HepG2 (cell line): ENCODE data around the gene ABCB9. TPM values are rescaled to one million over a fixed set of nuclear protein-coding genes. Genes with fewer than 3 reads are reported as not detected.

ENCODE experiments used
- ATAD3A ChIP-seq: sonication (generic); formaldehyde crosslinking; IDR thresholded peaks from 2 replicates; pipeline ENCODE4 v1.4.0; 2020; ENCODE audit warnings: missing genetic modification reagents
- ATF7 ChIP-seq, 2 experiments: fragments of 450-650 bp in 1 of 2; sonication (generic) in 1 of 2; formaldehyde crosslinking in 1 of 2; IDR thresholded peaks; 2 replicates each; pipeline versions ENCODE4 v1.4.0 to v1.6.1; 2016 to 2020; ENCODE audit warnings: antibody characterized with exemption in 1 of 2, mild to moderate bottlenecking in 1 of 2, missing genetic modification reagents in 1 of 2
- GATAD2A ChIP-seq: IDR thresholded peaks from 2 replicates; pipeline ENCODE4 v1.6.1; 2016
- HDAC6 ChIP-seq: fragments of 200-600 bp; sonication (generic); IDR thresholded peaks from 2 replicates; pipeline ENCODE4 v1.7.0; 2017; ENCODE audit warnings: mild to moderate bottlenecking, antibody characterized with exemption, low read length, low read depth
- HNRNPL ChIP-seq: fragments of 200-400 bp; formaldehyde crosslinking; IDR thresholded peaks from 2 replicates; pipeline ENCODE4 v1.6.1; 2017; ENCODE audit warnings: mild to moderate bottlenecking, low read depth, low read length
- IKZF4 ChIP-seq: sonication (generic); formaldehyde crosslinking; IDR thresholded peaks from 2 replicates; pipeline ENCODE4 v1.5.1; 2020; ENCODE audit warnings: borderline replicate concordance, mild to moderate bottlenecking, low read depth, missing genetic modification reagents; ENCODE audit errors: not compliant biosample characterization
- MIER3 ChIP-seq: IDR thresholded peaks from 2 replicates; pipeline ENCODE4 v1.6.1; 2016; ENCODE audit warnings: missing compliant biosample characterization, borderline replicate concordance
- RNF2 ChIP-seq: fragments of 450-650 bp; conservative IDR thresholded peaks from 2 replicates; pipeline ENCODE4 v1.6.1; 2016; ENCODE audit warnings: low read depth
- SP1 ChIP-seq, 2 experiments: fragments of 450-650 bp in 1 of 2; sonication (generic) in 1 of 2; formaldehyde crosslinking in 1 of 2; IDR thresholded peaks; 2 replicates each; pipeline versions ENCODE4 v1.4.0 to v1.6.1; 2016 to 2020; ENCODE audit warnings: missing genetic modification reagents in 1 of 2
- SP140L ChIP-seq: sonication (generic); formaldehyde crosslinking; IDR thresholded peaks from 2 replicates; pipeline ENCODE4 v1.4.0; 2020; ENCODE audit warnings: missing genetic modification reagents, borderline replicate concordance
- TBX3 ChIP-seq: fragments of 450-650 bp; IDR thresholded peaks from 2 replicates; pipeline ENCODE4 v1.6.1; 2017; ENCODE audit warnings: antibody characterized with exemption, mild to moderate bottlenecking, inconsistent platforms, borderline replicate concordance
- THAP11 ChIP-seq: IDR thresholded peaks from 2 replicates; pipeline ENCODE4 v1.6.1; 2016; ENCODE audit warnings: missing biosample characterization, missing genetic modification reagents
- ZMYM4 ChIP-seq: sonication (generic); formaldehyde crosslinking; IDR thresholded peaks from 2 replicates; pipeline ENCODE4 v1.8.1; 2023; ENCODE audit warnings: mild to moderate bottlenecking, missing genetic modification reagents
- ZNF10 ChIP-seq: sonication (generic); formaldehyde crosslinking; IDR thresholded peaks from 2 replicates; pipeline ENCODE4 v1.4.0; 2020; ENCODE audit warnings: mild to moderate bottlenecking, low read depth, missing genetic modification reagents, borderline replicate concordance
- ZNF253 ChIP-seq: sonication (generic); formaldehyde crosslinking; IDR thresholded peaks from 2 replicates; pipeline ENCODE4 v1.8.0; 2022; ENCODE audit warnings: mild to moderate bottlenecking, missing genetic modification reagents, borderline replicate concordance
- ZNF354B ChIP-seq: sonication (generic); formaldehyde crosslinking; IDR thresholded peaks from 2 replicates; pipeline ENCODE4 v1.8.0; 2022; ENCODE audit warnings: mild to moderate bottlenecking, missing genetic modification reagents
- ZNF558 ChIP-seq: sonication (generic); formaldehyde crosslinking; IDR thresholded peaks from 2 replicates; pipeline ENCODE4 v1.9.0; 2022; ENCODE audit warnings: mild to moderate bottlenecking, missing genetic modification reagents, borderline replicate concordance
- ZNF564 ChIP-seq: sonication (generic); formaldehyde crosslinking; IDR thresholded peaks from 2 replicates; pipeline ENCODE4 v1.8.1; 2023; ENCODE audit warnings: mild to moderate bottlenecking, missing genetic modification reagents
- ZNF678 ChIP-seq: sonication (generic); formaldehyde crosslinking; IDR thresholded peaks from 2 replicates; pipeline ENCODE4 v1.4.0; 2020; ENCODE audit warnings: mild to moderate bottlenecking, missing genetic modification reagents
- ZNF703 ChIP-seq: sonication (generic); formaldehyde crosslinking; IDR thresholded peaks from 2 replicates; pipeline ENCODE4 v1.5.1; 2020; ENCODE audit warnings: missing genetic modification reagents, mild to moderate bottlenecking, moderate library complexity, borderline replicate concordance
- ZNF713 ChIP-seq: sonication (generic); formaldehyde crosslinking; IDR thresholded peaks from 2 replicates; pipeline ENCODE4 v1.4.0; 2020; ENCODE audit warnings: mild to moderate bottlenecking, missing genetic modification reagents
- ZNF776 ChIP-seq: sonication (generic); formaldehyde crosslinking; IDR thresholded peaks from 2 replicates; pipeline ENCODE4 v1.4.0; 2020; ENCODE audit warnings: mild to moderate bottlenecking, missing genetic modification reagents
- polyA plus RNA-seq, 8 experiments: library from polyadenylated mRNA; depleted of rRNA in 3 of 8; stranded (reverse) in 7 of 8; unstranded in 1 of 8; fragments of >200 nt; fragmentation: Illumina TruSeq in 4 of 8; extraction: Trizol in 4 of 8; gene quantifications; 2 replicates each; pipeline versions ENCODE4 v1.2.1 to v1.2.3, GENCODE V29; 2011 to 2016; ENCODE audit warnings: low read depth in 4 of 8, missing spikeins in 1 of 8, mixed read lengths in 1 of 8; ENCODE audit not compliant: insufficient read depth in 1 of 8
- total RNA-seq, 5 experiments: library from RNA; depleted of rRNA; stranded (reverse); fragments of >200 nt; fragmentation: Illumina TruSeq; extraction: Trizol; gene quantifications; 2 replicates each; pipeline ENCODE4 v1.2.3, GENCODE V29; 2016; ENCODE audit warnings: low read depth in 1 of 5
- TF ChIP-seq, protein P1 (sequence below): IDR thresholded peaks from 2 replicates; pipeline ENCODE4 v1.6.1; 2016; ENCODE audit warnings: low read depth, missing genetic modification reagents, missing compliant biosample characterization
- TF ChIP-seq, protein P2 (sequence below): sonication (generic); formaldehyde crosslinking; IDR thresholded peaks from 2 replicates; pipeline ENCODE4 v1.8.0; 2023; ENCODE audit warnings: mild to moderate bottlenecking, missing genetic modification reagents

ABCB9 gene
- total and polyA plus RNA-seq, 2 of the 13 experiments (the other 11 are each of a cell fraction or from before 2014, with no cell fraction given), result 5.1 to 6.0 TPM

DNA sequence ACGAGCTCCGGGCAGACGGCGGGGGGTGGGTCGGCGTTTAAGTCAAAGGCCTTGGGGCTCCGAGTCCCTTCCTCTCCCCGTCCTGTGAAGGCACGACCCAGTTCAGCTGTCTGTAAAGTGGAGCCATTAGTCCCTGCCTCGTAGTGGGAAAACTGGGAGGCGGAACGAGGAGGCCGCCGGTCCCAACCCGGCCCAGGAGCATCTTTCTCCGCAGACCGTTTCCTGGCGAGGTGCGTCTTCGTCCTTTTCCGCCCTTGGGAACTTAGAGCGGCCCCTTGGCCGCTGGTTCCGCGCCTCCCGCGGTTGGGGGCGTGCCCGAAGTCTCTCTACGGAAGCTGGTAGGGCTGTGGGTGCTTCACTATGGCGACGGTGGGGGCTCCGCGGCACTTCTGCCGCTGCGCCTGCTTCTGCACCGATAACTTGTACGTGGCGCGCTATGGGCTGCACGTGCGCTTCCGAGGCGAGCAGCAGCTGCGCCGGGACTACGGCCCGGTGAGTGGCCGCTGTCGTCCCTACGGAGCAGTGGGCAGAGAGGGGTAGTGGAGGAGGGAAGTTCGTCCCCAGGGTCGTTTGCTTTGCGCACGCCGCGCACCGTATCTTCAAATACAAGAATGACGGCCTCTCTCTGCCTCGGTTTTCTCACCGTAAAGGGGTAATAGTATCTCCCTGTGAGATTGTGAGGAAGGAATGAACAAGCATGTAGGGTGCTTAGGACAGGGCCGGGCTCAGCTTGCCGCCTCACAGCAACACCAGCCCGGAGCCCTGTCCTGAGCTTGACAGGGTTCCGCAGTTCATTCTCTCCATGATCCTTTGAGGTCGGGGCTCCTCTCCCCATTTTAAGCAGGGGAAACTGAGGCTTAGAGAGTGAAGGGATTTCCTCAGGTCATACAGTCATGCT, 8.9 kb upstream of the ABCB9 start, which contains the start of gene OGFOD2 (continued):
- TF ChIP-seq ZNF10 (CRISPR knock-in tag) (no peak), GATAD2A (CRISPR knock-in tag) (no peak), MIER3 (CRISPR knock-in tag) (no peak), IKZF4 (CRISPR knock-in tag) (no peak), ZNF564 (CRISPR knock-in tag) (0 out of 2 replicates have a peak, but pooled peaks have one; percentile 54), THAP11 (CRISPR knock-in tag) (no peak), SP140L (CRISPR knock-in tag) (no peak), ZNF558 (0 out of 2 replicates have a peak, but pooled peaks have one; percentile 73), HNRNPL (0 out of 2 replicates have a peak, but pooled peaks have one; percentile 19), HDAC6 (no peak), ATF7 (IDR thresholded peaks at IDR 0.05) (no peak), ATF7 (CRISPR knock-in tag; IDR thresholded peaks at IDR 0.05) (no peak), TBX3 (no peak), ZNF703 (CRISPR knock-in tag) (no peak; the same call in 1 of the 2 replicates), ZNF713 (CRISPR knock-in tag) (no peak), ZNF354B (no peak), ZNF253 (CRISPR knock-in tag) (no peak), ATAD3A (no peak), ZMYM4 (CRISPR knock-in tag) (no peak), ZNF776 (CRISPR knock-in tag) (peak; percentile 69), RNF2 (no peak), ZNF678 (no peak; the same call in 1 of the 2 replicates), SP1 (IDR thresholded peaks at IDR 0.05) (no peak), SP1 (CRISPR knock-in tag; IDR thresholded peaks at IDR 0.05) (peak; percentile 63)
- TF ChIP-seq, protein P1, sequence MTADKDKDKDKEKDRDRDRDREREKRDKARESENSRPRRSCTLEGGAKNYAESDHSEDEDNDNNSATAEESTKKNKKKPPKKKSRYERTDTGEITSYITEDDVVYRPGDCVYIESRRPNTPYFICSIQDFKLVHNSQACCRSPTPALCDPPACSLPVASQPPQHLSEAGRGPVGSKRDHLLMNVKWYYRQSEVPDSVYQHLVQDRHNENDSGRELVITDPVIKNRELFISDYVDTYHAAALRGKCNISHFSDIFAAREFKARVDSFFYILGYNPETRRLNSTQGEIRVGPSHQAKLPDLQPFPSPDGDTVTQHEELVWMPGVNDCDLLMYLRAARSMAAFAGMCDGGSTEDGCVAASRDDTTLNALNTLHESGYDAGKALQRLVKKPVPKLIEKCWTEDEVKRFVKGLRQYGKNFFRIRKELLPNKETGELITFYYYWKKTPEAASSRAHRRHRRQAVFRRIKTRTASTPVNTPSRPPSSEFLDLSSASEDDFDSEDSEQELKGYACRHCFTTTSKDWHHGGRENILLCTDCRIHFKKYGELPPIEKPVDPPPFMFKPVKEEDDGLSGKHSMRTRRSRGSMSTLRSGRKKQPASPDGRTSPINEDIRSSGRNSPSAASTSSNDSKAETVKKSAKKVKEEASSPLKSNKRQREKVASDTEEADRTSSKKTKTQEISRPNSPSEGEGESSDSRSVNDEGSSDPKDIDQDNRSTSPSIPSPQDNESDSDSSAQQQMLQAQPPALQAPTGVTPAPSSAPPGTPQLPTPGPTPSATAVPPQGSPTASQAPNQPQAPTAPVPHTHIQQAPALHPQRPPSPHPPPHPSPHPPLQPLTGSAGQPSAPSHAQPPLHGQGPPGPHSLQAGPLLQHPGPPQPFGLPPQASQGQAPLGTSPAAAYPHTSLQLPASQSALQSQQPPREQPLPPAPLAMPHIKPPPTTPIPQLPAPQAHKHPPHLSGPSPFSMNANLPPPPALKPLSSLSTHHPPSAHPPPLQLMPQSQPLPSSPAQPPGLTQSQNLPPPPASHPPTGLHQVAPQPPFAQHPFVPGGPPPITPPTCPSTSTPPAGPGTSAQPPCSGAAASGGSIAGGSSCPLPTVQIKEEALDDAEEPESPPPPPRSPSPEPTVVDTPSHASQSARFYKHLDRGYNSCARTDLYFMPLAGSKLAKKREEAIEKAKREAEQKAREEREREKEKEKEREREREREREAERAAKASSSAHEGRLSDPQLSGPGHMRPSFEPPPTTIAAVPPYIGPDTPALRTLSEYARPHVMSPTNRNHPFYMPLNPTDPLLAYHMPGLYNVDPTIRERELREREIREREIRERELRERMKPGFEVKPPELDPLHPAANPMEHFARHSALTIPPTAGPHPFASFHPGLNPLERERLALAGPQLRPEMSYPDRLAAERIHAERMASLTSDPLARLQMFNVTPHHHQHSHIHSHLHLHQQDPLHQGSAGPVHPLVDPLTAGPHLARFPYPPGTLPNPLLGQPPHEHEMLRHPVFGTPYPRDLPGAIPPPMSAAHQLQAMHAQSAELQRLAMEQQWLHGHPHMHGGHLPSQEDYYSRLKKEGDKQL (CRISPR knock-in tag), result no peak; the same call in 1 of the 2 replicates
- TF ChIP-seq, protein P2, sequence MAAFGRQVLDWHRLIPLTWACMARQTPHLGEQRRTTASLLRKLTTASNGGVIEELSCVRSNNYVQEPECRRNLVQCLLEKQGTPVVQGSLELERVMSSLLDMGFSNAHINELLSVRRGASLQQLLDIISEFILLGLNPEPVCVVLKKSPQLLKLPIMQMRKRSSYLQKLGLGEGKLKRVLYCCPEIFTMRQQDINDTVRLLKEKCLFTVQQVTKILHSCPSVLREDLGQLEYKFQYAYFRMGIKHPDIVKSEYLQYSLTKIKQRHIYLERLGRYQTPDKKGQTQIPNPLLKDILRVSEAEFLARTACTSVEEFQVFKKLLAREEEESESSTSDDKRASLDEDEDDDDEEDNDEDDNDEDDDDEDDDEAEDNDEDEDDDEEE, result no peak
